NCI-H446 (cell line): ENCODE results near the gene HYI.
"Not testable (repeated sequence)": the region's sequence is repeated elsewhere in the genome, so short reads cannot be mapped to it uniquely, and the experiment has no call there.

Experiments used
- DNase-seq, 2 experiments: peaks; one replicate each; lab custom pipeline; 2025; lab: John Stamatoyannopoulos, UW

Gene HYI

GRCh38 chr1:43464681-43465504 lies 11.2 kb upstream of the HYI start:
- DNase-seq, result no peak

DNA sequence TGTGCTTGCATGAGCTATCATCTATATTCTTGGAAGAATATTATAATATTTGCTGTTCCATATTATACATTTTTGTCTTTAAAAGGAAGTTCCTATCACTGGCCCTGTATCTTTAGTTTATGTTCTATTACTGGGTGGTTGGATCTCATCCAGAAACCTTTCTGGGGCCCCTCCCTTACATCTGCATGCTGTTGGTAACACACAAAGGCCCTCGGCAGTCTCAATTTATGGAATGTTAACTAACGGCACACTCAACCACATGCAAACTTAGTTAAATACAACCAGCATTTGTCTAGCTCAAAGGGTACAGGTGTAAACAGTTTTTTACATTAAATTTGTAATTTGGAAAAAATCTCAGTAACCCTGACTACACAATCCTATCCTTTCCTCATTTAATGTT lies 9.7 kb upstream of the HYI start:
- no peak for DNase-seq

DNA sequence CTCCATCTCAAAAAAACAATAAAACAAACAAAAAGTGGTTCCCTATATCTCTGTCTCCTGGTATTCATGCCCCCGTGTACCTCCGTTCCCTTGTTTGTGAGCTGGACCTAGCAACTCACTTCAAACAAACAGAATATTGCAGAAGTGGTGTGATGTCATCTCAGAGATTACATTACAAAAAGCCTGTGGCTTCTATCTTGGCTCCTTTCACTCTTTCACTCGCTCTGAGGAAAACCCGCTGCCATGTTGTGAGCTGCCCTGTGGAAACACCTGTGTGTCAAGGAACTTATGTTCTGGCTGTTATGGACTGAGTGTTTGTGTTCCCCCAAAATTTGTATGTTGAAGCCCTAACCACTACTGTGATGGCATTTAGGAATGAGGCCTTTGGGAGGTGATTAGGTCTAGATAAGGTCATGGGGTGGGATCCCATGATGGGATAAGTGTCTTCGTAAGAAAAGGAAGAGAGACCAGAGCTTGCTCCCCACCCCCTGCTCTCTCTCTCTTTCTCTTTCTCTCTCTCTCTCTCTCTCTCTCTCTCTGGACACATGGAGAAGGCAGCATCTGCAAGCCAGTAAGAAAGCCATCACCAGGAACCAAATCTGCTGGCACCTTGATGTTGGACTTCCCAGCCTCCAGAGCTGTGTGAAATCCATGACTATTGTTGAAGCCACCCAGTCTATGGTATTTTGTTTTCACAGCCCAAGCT lies 7.4 kb upstream of the HYI start:
- DNase-seq, result no peak

GRCh38 chr1:43458379-43458778 lies 4.6 kb upstream of the HYI start:
- DNase-seq, result not testable (repeated sequence)

GRCh38 chr1:43455213-43455889 lies 1.6 kb upstream of the HYI start:
- peak in 1 of 2 experiments; percentile 18 for DNase-seq

DNA sequence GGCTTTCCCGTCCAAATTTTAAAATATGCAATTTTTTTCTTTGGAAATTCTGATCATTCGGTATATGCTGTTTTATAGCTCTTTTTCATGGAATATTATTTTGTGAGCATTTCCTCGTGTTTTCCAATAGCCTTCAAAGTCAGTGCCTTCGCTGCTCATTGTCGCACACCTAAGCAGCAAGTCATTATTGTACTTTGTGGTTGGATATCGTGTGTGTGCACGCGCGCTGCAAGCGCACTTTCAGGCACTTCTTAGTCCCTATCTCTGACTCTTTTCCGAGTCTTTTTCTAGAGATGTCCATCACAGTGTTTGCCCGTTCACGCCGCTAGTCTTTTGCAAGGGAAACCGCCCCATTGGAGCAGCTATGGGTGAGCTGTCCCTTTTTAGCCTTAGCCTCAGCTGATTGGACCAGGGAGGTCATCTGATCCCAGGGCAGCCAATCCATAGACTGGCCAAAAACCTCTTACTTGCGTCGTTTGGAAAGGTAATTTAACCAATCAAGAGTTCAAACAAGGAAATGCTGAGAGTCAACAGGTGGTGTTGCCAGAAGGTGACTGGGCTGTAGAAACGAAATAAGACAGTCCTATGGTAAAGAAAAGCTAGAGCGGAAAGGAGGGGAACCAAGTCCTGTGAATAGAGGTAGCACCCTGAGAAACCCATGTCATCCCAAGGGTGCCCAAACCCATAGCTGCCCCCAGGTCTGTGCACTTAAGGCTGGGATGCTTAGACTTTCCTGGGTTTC lies 710 bp upstream of the HYI start:
- no peak for DNase-seq

DNA sequence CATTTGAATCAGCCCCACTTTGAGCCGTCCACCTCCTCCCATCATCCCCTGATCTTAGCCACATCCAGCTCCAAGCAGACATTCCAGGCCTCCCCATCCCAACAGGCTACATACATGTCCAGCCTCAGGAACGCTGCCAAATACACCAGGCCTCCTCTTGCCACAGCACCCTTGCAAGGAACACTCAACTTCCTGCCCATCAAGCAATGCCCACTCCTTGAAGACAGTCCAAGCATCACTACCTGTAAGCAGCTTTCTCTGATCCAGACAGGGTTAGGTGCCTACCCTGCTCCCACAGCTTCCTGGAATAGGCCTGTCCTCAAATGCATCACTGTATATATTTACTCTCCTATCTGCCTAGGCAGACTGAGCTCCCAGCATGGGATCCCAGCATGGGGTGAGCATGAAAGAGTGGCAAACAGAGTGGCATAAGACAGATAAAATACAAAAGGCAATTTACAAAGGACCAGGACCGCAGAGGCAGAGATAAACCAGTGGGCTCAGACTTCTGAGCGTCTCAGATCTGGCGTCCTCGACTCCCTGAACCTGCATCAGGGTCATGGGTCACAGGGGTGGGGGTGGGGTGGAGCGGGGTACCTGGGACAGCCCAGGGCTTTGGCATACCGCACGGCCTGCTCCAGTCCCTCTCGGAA lies 816 bp downstream of the HYI start:
- DNase-seq, result no peak

DNA sequence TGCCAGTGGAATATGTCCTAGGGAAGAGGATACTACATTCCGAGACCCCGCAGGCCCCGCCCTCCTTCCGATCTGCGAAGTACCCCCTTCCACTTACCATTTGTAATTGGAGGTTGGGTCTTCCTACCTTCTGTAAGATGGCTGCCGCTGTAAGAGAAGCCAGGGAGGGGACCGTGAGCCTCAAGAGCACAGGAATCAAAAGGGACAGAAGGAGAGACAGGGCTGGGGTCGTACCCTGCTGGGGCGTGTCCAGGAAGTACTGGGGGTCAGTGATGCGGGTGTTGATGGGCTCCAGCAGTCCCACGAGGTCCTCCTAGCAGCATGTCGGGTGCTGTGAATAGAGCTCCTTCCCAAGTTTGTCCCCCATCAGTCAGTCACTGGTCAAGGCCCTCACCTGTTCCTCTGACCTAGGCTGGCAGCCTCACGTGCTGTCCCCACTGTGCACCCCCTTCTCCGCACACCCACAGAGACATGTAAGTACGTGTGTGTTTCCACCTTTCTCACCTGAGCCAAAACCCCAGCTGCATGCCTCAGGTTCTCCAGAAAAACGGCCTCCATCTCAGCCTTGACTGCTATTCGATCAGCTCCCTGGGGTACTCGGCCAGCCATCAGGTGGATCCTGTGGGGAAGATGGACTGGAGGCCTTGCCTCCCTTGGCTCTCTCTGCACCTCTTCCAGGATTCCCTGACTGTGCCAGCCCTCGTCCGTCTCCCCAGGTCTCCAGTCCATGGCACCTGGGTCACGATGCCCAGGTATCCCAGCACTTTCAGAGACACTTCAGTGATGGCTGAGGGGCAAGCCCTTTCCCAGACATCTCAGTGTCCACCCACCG lies 1.8 kb downstream of the HYI start:
- no peak for DNase-seq

DNA sequence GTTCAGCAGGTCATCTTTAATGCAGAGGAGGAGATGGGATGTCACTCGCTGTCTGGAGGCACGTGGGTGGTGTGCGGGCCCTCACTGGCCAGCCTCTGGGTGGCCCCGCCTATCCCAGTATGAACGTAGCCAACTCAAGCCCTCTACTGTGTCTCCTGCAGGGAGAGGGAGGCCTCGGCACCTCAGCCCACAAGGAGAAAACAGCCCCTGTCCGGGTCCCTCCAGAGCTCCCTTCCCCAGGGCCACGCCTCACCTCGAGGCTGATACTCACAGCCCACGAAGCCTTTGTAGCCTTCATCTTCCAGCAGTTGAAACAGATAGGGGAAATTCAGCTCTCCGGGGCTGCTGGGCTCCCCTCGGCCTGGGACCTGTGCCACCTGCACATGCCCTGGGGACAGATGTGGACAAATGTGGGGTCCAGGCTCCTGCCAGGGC lies 2.6 kb downstream of the HYI start:
- no peak for DNase-seq

GRCh38 chr1:43450251-43450941 lies 3.3 kb downstream of the HYI start:
- DNase-seq, result no peak

DNA sequence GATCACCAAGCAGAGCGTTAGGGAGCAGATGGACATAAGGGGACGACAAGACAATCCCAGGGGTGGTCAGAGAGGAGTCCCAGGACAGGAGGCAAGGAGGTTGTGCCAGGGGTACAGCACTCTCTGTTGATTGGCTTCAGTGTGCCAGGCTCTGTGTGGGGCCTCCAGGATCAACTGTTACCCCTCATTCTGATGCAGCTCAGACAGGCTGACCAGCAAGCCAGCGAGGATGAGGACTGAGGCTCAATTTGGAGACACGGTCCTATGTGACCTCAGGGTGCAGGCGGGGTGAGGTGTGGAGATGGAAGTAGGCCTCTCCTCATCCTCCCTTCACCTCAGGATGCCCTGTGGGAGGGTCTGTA lies 4.0 kb downstream of the HYI start:
- DNase-seq, result no peak

GRCh38 chr1:43448955-43449707 lies 4.6 kb downstream of the HYI start:
- DNase-seq, result no peak

- no peak for DNase-seq
These were observed 5.6 kb downstream of the HYI start for GRCh38 chr1:43447891-43448708.

DNA sequence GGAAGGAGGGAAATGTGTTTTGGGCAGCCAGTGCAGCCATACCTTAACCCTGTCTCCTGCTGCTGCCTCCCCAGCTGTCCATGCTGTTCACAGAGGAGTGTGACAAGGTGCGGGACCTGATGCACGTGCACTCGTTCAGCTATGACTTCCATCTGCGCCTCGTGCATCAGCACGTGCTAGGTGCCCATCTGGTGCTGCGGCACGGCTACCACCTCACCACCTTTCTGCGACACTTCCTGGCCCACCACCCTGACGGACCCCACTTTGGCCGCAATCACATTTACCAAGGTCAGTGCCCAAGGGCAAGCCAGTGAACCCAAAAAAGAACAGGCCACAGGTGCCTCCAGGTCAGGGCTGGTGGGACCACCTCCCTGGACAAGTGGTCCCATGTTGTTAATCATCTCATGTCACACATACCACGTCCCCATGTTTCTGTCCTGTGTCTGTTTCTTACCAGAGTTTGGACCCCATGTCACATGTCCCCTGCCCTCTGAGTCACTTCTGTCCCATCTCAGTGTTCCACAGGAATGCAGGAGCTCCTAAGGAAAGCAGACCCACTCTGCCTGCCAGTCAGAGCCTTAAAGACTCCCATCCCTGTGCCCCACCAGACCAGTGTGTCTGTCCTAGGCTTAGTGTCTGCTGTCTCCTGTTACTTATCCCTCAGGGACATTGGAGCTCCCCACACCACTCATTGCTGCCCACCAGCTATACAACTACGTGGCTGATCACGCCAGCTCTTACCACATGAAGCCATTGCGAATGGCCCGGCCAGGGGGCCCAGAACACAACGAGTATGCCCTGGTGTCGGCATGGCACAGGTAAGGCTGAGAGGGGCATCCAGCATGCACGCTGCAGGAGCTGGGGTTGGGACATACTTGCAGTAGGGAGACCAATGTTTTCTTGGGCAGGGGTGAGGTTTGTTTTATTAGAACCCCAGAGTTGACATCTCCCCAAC lies 6.6 kb downstream of the HYI start:
- no peak for DNase-seq

GRCh38 chr1:43446388-43446740 lies 7.4 kb downstream of the HYI start:
- no peak for DNase-seq

GRCh38 chr1:43445606-43446387 lies 7.9 kb downstream of the HYI start:
- DNase-seq, result no peak

- DNase-seq, result no peak
These were observed 8.9 kb downstream of the HYI start for GRCh38 chr1:43444836-43445235.
